ENCODE results near the gene NCOA3. TPM values are rescaled to one million over a fixed set of nuclear protein-coding genes. Genes with fewer than 3 reads are reported as not detected.

NCOA3 gene
- total RNA-seq, 3 donors from 2014 or later = 40.6 to 57.1 (median 45.1) TPM

- H3K4me1 ChIP-seq = no peaks in the 10 kb centered on the region
- intact Hi-C loops (cut with DNase I; ENCODE audit: low total_unique reads) = no loop called here
- H3K9me3 ChIP-seq = no peaks in the 10 kb centered on the region
- H3K27ac ChIP-seq = no peak overlapping the region
- no peak for DNase-seq (ENCODE audit: low spot score in 2 of 2)
- no peaks in the 10 kb centered on the region for H3K36me3 ChIP-seq
- no peak overlapping the region for H3K4me3 ChIP-seq
- TF ChIP-seq POLR2AphosphoS5 (IDR thresholded peaks at IDR 0.05) = no peak
- TF ChIP-seq POLR2A (IDR thresholded peaks at IDR 0.05) = no peak
- no peak for TF ChIP-seq CTCF (IDR thresholded peaks at IDR 0.05)
- H3K27me3 ChIP-seq = no peaks in the 10 kb centered on the region
Observed at GRCh38 chr20:47610945-47611250, 109.2 kb downstream of the NCOA3 start.

GRCh38 chr20:47611785-47612184 lies 110.1 kb downstream of the NCOA3 start:
- no peak for DNase-seq (ENCODE audit: low spot score in 2 of 2)
- Histone ChIP-seq H3K27me3 (no peaks in the 10 kb centered on the region), H3K4me3 (no peak overlapping the region), H3K36me3 (no peaks in the 10 kb centered on the region), H3K4me1 (no peaks in the 10 kb centered on the region), H3K27ac (no peak overlapping the region), H3K9me3 (no peaks in the 10 kb centered on the region)
- intact Hi-C loops (cut with DNase I; ENCODE audit: low total_unique reads) = no loop called here
- no peak for TF ChIP-seq POLR2A (IDR thresholded peaks at IDR 0.05)
- no peak for TF ChIP-seq CTCF (IDR thresholded peaks at IDR 0.05)
- no peak for TF ChIP-seq POLR2AphosphoS5 (IDR thresholded peaks at IDR 0.05)

DNA sequence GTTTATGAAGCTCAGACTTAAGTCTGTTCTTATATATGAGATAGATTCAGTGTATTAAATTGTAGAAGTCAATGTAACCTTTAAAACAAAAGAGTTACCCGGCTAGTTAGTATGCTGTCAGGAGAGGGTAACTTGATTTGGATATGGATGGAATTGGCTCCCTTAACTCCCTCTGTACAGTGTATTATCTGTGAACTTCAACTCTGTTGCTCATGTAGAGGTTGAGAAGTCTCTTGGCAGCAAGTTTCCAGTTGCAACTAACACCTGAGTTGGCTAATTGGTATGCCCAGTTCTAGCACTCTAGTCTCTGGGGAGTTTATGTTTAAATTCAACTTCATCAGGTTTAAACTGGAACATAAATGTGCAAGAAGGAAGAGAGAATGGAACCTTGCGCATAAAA lies 111.0 kb downstream of the NCOA3 start:
- DNase-seq (ENCODE audit: low spot score in 2 of 2) = no peak
- intact Hi-C loops (cut with DNase I; ENCODE audit: low total_unique reads) = no loop called here
- Histone ChIP-seq H3K36me3 (no peaks in the 10 kb centered on the region), H3K27ac (no peak overlapping the region), H3K9me3 (no peaks in the 10 kb centered on the region), H3K4me3 (no peak overlapping the region), H3K27me3 (no peaks in the 10 kb centered on the region), H3K4me1 (no peaks in the 10 kb centered on the region)
- TF ChIP-seq POLR2AphosphoS5 (IDR thresholded peaks at IDR 0.05) = no peak
- no peak for TF ChIP-seq POLR2A (IDR thresholded peaks at IDR 0.05)
- no peak for TF ChIP-seq CTCF (IDR thresholded peaks at IDR 0.05)

GRCh38 chr20:47614703-47615309 lies 113.1 kb downstream of the NCOA3 start:
- TF ChIP-seq POLR2AphosphoS5 (IDR thresholded peaks at IDR 0.05) = no peak
- TF ChIP-seq POLR2A (IDR thresholded peaks at IDR 0.05) = no peak
- no peak for TF ChIP-seq CTCF (IDR thresholded peaks at IDR 0.05)
- no peaks in the 10 kb centered on the region for H3K9me3 ChIP-seq
- no peak overlapping the region for H3K4me3 ChIP-seq
- no peaks in the 10 kb centered on the region for H3K27me3 ChIP-seq
- intact Hi-C loops (cut with DNase I; ENCODE audit: low total_unique reads) = no loop called here
- no peak overlapping the region for H3K27ac ChIP-seq
- DNase-seq (ENCODE audit: low spot score in 2 of 2) = no peak
- H3K4me1 ChIP-seq = no peaks in the 10 kb centered on the region
- H3K36me3 ChIP-seq = no peaks in the 10 kb centered on the region

DNA sequence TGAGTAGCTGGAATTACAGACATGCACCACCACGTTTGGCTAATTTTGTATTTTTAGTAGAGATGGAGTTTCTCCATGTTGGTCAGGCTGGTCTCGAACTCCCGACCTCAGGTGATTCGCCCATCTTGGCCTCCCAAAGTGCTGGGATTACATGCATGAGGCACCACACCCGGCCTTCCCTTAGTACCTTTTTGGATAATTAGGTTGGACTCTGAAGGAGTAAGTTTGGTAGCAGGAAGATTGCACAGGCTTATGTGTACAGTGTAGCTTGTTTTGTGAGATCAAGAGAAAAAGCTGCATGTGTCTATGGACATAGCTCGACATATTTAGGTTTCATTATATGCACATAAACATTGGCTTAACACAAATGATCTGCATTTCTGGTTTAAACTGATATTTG lies 116.8 kb downstream of the NCOA3 start:
- H3K36me3 ChIP-seq = no peaks in the 10 kb centered on the region
- TF ChIP-seq POLR2AphosphoS5 (IDR thresholded peaks at IDR 0.05) (no peak), CTCF (IDR thresholded peaks at IDR 0.05) (no peak), POLR2A (IDR thresholded peaks at IDR 0.05) (no peak)
- H3K9me3 ChIP-seq = no peaks in the 10 kb centered on the region
- intact Hi-C loops (cut with DNase I; ENCODE audit: low total_unique reads) = no loop called here
- H3K4me3 ChIP-seq = no peak overlapping the region
- DNase-seq (ENCODE audit: low spot score in 2 of 2) = no peak
- no peak overlapping the region for H3K27ac ChIP-seq
- H3K27me3 ChIP-seq = no peaks in the 10 kb centered on the region
- H3K4me1 ChIP-seq = no peaks in the 10 kb centered on the region
